Neutrophil (primary cell): ENCODE results near the gene KREMEN1.
A peak's percentile ranks its signal among the peaks of the same experiment; 100 is the strongest.

Source experiments
- H3K27ac ChIP-seq: fragments of 200-600 bp; sonication (generic); 2 replicates; pipeline ENCODE4 v1.5.1; 2016; ENCODE audit warnings: mild to moderate bottlenecking, moderate library complexity
- H3K27me3 ChIP-seq: fragments of 200-600 bp; sonication (generic); 2 replicates; pipeline ENCODE4 v1.6.0; 2016; ENCODE audit warnings: mild to moderate bottlenecking
- H3K36me3 ChIP-seq: fragments of 200-600 bp; sonication (generic); 2 replicates; pipeline ENCODE4 v1.5.1; 2017
- H3K4me1 ChIP-seq, 2 experiments: fragments of 200-600 bp in 1 of 2; sonication (generic) in 1 of 2; 1 replicate in 1 of 2; 2 replicates in 1 of 2; pipeline versions ENCODE4 v1.5.1 to v1.6.1; 2013 to 2016; ENCODE audit warnings: low read depth in 1 of 2, low read length in 1 of 2, mild to moderate bottlenecking in 1 of 2, moderate library complexity in 1 of 2; ENCODE audit not compliant: control insufficient read depth in 1 of 2, insufficient read depth in 1 of 2
- H3K4me3 ChIP-seq, 2 experiments: fragments of 200-600 bp in 1 of 2; sonication (generic) in 1 of 2; 1 replicate in 1 of 2; 2 replicates in 1 of 2; pipeline ENCODE4 v1.5.1; 2013 to 2016; ENCODE audit warnings: low read depth in 1 of 2, low read length in 1 of 2, mild to moderate bottlenecking in 1 of 2, moderate library complexity in 1 of 2
- H3K9me3 ChIP-seq: fragments of 200-600 bp; sonication (generic); 2 replicates; pipeline ENCODE4 v1.5.1; 2016
- CTCF ChIP-seq: fragments of 200-600 bp; sonication (generic); IDR thresholded peaks from 2 replicates; pipeline ENCODE4 v1.5.1; 2016; ENCODE audit warnings: antibody characterized with exemption

The KREMEN1 gene

GRCh38 chr22:29205594-29206371 is 132.9 kb downstream of the KREMEN1 start, which contains the start of gene EMID1:
TSS of gene EMID1 (plus strand) at chr22:29205896. CDS start at chr22:29206039, 143 bp downstream.
- H3K27ac ChIP-seq, result no peak within 1 kb of the TSS
- peaks cover 16 to 26% of the 10 kb centered on the region in 2 experiments for H3K4me1 ChIP-seq
- peak within 1 kb of the TSS; percentile 25 to 27 for H3K4me3 ChIP-seq
- no peaks in the 10 kb centered on the region for H3K9me3 ChIP-seq
- peaks cover 58% of the 10 kb centered on the region for H3K27me3 ChIP-seq
- TF ChIP-seq CTCF, result no peak
- no peaks in the 10 kb centered on the region for H3K36me3 ChIP-seq

- H3K4me1 ChIP-seq, result peaks cover 16 to 26% of the 10 kb centered on the region in 2 experiments
- no peak for TF ChIP-seq CTCF
- H3K9me3 ChIP-seq, result no peaks in the 10 kb centered on the region
- peak overlapping the region; percentile 25 to 27 for H3K4me3 ChIP-seq
- H3K27me3 ChIP-seq, result peaks cover 58% of the 10 kb centered on the region
- H3K36me3 ChIP-seq, result no peaks in the 10 kb centered on the region
- H3K27ac ChIP-seq, result no peak overlapping the region
Measured at GRCh38 chr22:29206372-29207242, 133.8 kb downstream of the KREMEN1 start.

- no peaks in the 10 kb centered on the region for H3K36me3 ChIP-seq
- H3K4me1 ChIP-seq, result peaks cover 16 to 21% of the 10 kb centered on the region in 2 experiments
- no peak overlapping the region for H3K4me3 ChIP-seq
- H3K9me3 ChIP-seq, result no peaks in the 10 kb centered on the region
- no peak overlapping the region for H3K27ac ChIP-seq
- TF ChIP-seq CTCF, result no peak
- peaks cover 58% of the 10 kb centered on the region for H3K27me3 ChIP-seq
Measured at GRCh38 chr22:29207243-29207550, 134.4 kb downstream of the KREMEN1 start.

DNA sequence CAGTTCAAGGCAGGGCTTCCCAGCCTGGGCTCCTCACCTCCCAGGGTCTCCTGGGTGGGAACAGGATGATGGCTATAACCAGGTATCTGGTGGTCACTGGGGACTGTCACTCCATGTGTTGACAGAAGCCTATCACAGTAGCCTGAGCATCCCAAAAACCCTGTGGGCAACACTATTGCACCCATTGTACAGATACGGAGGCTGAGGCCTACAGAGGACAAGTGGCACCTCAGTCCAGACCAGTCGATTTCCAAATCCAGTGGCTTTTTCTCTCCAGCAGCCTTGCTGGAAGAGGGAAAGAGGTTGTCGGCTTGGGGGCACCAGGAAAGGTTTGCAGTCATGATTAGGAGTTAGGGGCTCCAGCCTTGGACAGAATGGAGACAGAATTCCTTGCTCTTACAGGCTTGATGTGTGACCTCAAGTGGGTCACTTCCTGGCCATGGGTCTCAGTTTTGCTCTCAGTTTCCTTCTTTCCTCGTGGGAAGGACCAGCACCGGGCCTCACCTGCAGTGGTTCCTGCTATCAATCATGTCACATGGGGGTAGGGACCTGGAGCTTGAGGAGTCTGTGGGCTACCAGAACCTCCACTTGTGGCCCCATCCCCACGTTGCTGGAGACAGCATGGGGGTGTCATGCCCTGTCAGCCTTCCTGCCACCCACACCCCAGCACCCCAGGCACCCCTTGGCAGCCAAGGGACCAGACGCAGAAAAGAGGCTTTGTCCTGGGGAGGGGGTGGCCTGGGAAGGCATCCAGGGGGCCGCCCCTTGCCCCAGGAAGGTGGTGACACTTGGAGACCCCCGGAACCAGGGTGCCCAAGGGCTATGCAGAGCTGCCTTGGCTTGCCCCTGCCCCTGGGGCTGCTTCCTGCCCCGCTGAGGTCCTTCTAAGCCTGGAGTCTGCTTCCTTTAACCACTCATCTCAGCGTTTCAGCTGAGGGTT is 135.0 kb downstream of the KREMEN1 start:
- no peak for TF ChIP-seq CTCF
- Histone ChIP-seq H3K27ac (no peak overlapping the region), H3K9me3 (no peaks in the 10 kb centered on the region)

DNA sequence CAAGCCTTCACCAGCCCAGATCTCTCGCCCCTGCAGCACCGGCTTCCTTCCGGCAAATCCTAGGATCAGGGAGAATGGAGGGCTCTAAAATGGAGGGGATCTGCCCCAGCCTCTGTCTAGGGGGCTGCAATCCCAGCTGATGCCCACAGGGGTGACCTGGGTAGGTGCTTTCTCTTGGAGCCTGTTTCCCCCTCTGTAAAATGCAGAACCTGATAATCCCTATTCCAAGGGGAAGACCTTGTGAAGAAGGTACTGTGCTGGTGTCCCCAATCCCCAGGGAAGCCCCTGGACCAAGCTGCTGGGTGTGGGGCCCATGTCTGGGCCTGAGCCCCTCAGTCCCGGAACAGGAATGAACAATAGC is 135.6 kb downstream of the KREMEN1 start:
- no peak for TF ChIP-seq CTCF
- peaks cover 9 to 11% of the 10 kb centered on the region in 2 experiments for H3K4me1 ChIP-seq
- no peaks in the 10 kb centered on the region for H3K36me3 ChIP-seq
- no peaks in the 10 kb centered on the region for H3K9me3 ChIP-seq
- peaks cover 58% of the 10 kb centered on the region for H3K27me3 ChIP-seq
- H3K4me3 ChIP-seq, result no peak overlapping the region
- no peak overlapping the region for H3K27ac ChIP-seq

More for the DNA sequence above, 135.0 kb downstream of the KREMEN1 start:
- Histone ChIP-seq H3K36me3 (no peaks in the 10 kb centered on the region), H3K27me3 (peaks cover 58% of the 10 kb centered on the region), H3K4me1 (peaks cover 10 to 15% of the 10 kb centered on the region in 2 experiments), H3K4me3 (no peak overlapping the region)
